ENCODE results near the gene OPCML.

- TF ChIP-seq POLR2A (IDR thresholded peaks at IDR 0.05) = no peak
- TF ChIP-seq, protein P1, sequence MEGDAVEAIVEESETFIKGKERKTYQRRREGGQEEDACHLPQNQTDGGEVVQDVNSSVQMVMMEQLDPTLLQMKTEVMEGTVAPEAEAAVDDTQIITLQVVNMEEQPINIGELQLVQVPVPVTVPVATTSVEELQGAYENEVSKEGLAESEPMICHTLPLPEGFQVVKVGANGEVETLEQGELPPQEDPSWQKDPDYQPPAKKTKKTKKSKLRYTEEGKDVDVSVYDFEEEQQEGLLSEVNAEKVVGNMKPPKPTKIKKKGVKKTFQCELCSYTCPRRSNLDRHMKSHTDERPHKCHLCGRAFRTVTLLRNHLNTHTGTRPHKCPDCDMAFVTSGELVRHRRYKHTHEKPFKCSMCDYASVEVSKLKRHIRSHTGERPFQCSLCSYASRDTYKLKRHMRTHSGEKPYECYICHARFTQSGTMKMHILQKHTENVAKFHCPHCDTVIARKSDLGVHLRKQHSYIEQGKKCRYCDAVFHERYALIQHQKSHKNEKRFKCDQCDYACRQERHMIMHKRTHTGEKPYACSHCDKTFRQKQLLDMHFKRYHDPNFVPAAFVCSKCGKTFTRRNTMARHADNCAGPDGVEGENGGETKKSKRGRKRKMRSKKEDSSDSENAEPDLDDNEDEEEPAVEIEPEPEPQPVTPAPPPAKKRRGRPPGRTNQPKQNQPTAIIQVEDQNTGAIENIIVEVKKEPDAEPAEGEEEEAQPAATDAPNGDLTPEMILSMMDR (IDR thresholded peaks at IDR 0.05) = no peak
Measured at GRCh38 chr11:133023232-133023631, 509.1 kb downstream of the OPCML start.
